COLO668 (cell line): Measurements from ENCODE around the gene OBSCN.
"Not testable (repeated sequence)": the region's sequence is repeated elsewhere in the genome, so short reads cannot be mapped to it uniquely, and the experiment has no call there.

Experiments
- DNase-seq: peaks from one replicate; lab custom pipeline; 2025; ENCODE audit not compliant: unreplicated experiment; lab: John Stamatoyannopoulos, UW

OBSCN gene

DNA sequence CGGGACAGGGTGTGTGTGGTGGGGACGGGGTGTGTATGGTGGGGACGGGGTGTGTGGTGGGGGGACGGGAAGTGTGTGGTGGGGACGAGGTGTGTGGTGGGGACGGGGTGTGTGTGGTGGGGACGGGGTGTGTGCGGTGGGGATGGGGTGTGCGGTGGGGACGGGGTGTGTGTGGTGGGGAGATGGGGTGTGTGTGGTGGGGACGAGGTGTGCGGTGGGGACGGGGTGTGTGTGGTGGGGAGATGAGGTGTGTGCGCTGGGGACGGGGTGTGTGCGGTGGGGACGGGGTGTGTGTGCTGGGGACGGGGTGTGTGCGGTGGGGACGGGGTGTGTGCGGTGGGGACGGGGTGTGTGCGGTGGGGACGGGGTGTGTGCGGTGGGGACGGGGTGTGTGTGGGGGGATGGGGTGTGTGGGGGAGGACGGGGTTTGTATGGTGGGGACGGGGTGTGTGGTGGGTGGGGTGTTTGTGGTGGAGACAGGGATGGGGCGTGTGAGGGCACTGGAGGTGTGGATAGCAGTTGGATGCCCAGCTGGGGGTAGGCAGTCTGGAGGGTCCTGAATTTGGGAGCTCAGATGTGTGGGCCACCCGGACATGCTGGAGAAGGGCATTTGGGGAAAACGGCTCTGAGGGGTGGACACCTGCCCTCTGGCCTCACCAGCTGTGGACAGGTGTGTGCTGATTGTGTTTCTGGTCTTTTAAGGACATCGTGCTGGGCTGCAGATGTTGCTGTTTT lies 25.4 kb upstream of the OBSCN start:
- DNase-seq, result no peak

DNA sequence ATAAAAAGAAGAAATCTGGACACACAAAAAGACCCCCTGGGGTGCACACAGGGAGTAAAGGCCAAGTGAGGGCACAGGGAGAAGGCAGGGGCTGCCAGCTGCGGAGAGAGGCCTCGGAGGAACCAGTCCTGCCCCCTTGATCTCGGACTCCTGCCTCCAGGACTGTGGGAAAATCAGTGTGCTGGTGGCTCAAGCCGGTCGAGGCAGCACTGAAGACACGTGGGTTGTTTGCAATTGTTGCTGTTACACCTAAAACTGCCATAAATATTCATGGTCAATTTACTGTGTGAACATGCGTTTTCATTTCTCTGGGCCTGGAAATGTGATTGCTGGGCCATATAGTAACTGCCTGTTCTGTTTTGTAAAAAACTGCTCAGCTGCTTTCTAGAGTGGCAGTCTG lies 23.7 kb upstream of the OBSCN start:
- no peak for DNase-seq

DNA sequence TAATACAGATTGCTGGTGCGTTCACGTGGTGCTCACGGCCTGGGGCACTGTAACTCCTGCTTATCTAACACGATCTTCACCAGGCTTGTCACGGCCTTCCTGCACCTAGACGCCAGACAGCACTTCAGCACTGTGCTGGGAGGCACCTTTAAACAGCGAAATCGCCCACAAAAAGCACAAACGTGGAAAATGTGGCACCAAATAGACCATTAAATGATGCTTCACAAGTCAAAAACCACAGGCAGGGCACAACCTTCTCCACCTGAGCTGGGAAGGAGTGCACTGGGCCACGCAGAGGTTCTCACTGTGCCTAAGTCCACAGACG lies 22.2 kb upstream of the OBSCN start:
- DNase-seq, result no peak

DNA sequence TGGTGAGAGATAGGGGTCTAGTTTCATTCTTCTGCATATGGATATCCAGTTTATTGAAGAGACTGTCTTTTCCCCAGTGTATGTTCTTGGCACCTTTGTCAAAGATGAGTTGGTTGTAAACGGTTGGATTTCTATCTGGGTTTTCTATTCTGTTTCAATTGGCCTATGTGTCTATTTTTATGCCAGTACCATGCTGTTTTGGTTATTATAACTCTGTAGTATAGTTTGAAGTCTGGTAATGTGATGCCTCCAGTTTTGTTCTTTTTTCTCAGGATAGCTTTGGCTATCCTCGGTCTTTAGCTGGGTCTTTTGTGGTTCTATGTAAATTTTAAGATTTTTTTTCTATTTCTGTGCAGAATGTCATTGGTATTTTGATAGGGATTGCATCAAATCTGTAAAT lies 19.6 kb upstream of the OBSCN start:
- not testable (repeated sequence) for DNase-seq

DNA sequence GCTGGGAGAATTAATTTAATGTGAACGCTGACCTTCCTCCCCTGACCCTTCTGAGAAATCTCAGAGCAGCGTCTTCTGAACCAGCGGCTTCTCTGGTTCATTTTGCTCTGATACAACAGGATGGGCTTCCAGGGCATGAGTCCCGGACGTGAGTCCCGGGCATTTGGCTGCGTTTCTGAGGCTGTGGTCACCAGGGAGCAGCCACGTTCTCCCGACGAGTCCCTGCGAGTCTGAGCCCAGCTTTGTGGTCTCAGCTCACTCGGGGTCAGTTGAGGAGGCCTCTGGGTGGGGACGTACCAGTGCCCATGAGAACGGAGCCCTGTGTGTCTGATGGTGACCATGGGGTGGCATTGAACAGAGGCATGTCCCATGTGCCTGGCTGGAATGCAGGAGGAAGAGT lies 17.7 kb upstream of the OBSCN start:
- DNase-seq, result no peak

DNA sequence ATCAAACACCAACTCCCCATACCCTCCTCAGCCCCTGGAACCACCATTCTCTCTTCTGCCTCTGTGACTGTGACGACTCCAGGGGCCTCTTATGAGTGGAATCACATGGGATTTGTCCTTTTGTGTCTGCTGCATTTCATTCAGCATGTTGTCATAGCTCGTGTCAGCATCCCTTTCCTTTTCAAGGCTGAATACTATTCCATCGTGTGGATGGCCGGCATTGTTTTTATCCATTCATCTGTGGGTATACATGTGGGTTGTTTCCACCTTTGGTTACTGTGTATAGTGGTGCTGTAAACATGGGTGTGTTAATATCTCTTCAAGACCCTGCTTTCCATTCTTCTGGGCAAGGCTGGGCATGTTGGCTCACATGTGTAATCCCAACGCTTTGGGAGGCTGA lies 17.1 kb upstream of the OBSCN start:
- DNase-seq, result no peak

DNA sequence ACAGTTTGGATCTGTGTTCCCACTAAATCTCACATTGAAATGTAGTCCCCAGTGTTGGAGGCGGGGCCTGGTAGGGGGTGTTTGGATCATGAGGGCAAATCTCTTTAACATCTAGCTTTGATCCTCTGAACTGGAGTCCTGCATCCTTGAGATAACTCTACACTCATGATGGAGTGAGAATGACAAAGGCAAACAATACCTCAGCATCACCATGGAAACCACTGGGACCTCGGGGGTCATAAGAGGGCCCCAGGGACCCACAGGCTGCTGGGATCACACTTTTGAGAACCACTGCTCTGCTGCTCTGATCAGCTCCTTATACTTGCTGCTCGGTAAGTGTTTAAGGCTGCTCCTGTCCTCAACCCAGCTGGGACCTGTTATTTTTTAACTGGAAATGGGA lies 13.4 kb upstream of the OBSCN start:
- no peak for DNase-seq

DNA sequence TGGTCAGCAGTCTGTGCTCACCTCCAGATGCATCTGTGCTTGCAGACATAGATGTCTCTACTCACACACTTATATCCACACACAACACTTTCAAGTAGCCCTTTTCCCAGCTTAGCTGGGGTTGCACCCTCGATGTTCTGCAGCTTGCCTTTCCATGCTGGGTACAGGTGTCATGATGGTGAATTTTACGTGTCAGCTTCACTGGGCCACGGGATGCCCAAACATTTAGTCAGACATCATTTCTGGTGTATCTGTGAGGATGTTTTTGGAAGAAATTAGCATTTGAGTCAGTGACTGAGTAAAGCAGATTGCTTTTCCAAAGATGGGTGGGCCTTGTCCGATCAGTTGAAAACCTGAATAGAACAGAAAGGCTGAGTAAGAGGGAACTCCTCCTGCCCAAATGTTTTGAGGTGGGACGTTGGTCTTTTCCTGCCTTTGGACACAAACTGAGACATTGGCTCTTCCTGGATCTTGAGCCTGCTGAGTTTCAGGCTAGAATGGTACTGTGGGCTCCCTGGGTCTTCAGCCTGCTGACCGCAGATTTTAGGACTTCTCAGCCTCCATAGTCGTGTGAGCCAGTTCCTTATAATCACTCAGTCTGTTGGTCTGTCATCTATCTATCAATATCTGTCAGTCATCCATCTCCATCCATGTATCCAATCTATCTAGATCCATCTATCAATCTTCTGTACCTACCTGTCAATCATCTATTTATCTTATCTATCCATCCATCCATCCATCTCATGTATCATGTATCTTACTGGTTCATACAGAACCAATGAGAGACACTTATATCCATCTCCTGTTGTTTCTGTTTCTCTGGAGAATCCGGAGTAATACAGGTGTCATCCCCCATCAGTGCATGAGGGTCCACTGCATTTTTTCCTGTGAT lies 12.7 kb upstream of the OBSCN start:
- no peak for DNase-seq

DNA sequence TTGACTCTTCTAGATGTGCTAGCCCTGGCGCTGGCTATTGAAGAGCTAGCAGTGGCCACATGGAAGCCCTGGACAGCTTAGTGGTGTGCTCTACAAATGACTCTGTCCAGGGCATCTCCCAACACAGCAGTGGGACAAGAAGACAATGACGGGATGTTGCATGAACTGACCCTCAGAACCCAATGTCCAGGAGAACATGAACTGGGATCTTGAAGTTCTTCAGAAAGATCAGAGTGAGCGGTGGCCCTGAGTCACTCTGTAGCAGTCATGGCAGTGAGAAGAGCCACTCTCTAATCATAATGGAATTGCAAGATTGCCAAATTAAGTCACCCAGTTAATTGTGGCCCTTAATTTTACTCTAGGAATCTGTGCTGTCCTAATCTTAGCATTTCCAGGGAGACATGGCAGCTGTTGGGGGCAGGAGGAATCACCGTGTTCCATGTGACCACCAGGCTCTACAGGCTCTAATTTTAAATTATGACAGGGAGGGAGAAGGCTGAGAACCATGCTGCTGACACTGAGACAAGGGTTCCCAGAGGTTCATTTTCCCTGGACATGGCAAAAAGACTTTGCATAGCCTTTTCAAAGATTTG lies 10.2 kb upstream of the OBSCN start:
- no peak for DNase-seq

DNA sequence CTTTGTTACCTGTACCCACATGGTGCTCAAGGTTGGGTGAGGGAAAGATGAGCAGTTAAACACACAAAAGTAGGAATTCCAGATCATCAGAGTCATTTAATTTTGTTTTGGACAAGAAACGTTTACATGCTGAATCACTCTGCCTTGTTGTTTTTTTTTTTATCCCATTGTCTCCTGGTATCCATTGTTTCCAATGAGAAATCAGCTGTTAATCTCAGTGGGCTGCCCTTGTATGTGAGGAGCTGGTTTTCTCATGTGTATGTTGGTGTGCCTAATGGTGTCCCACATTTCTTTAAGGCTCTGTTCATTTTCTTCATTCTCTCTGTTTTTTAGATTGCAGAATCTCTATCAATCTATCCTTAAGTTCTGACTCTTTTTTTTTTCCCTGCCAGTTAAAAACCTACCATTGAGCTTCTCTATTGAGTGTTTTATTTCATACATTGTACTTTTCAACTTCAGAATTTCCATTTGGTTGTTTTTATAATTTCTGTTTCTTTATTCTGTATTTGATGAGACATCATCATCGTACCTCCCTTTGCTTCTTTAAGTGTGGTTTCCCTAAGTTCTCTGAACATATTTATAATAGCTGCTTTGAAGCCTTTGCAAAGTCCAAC lies 8.8 kb upstream of the OBSCN start:
- DNase-seq, result no peak

DNA sequence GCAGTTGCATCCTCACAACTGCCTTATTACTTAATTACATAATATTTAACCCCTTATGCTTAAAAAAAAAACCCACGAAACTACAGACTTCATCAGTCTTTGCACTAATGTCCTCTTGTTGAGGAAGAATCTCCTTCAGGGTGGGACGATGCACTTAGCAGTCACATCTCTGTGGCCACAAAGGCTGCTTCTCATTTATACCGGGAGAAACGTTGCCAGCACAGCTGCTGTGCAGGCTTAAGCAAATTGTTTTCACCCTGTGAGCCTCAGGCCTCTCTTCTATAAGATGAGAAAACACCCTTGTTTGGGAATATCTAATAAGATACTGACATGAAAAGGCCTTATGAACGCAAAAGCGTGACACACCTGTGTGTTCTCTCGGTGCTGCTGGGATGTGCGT lies 2.9 kb upstream of the OBSCN start:
- DNase-seq, result no peak

DNA sequence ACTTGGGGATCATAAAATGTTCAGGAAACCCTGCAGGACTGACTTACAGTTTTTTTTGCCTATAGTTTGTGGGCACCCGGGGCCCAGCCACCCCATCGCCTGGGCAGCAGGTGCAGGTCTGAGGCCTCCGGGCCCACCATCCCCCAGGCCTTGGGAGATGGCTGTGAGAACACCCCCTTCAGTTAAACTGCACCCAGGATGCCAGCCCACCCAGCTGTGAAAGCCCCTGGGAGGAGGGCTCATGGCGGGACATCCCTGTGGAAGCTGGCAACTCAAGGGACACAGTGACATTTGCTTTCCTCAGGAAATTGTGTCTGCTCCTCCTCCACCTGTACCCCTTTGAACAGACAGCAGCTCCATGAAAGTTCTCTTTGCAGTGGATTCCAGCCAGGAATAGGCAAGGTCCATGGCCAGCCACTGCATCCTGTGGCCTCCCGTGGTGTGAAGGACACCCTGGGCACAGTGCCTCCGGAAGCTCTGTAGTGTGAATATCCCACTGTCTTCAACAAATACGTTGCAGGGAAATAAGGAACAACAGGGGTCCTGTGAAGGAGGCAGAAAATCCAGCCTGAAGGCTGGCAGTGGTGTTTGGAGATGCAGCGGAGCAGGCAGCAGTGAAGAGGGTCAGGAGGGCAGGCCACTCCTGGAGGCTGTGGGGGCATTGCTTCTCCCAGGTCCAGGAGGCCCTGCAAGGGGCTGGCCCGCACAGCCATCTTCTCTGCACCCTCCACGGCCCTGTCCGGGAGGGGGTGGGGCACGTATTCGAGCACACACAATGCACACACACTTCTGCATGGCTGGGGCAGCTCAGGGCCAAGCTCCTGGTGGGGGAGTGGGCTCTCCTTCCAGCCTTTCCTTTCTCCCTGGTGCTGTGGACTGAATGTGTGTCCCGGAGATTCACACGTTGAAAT lies 2.1 kb upstream of the OBSCN start:
- DNase-seq, result no peak

DNA sequence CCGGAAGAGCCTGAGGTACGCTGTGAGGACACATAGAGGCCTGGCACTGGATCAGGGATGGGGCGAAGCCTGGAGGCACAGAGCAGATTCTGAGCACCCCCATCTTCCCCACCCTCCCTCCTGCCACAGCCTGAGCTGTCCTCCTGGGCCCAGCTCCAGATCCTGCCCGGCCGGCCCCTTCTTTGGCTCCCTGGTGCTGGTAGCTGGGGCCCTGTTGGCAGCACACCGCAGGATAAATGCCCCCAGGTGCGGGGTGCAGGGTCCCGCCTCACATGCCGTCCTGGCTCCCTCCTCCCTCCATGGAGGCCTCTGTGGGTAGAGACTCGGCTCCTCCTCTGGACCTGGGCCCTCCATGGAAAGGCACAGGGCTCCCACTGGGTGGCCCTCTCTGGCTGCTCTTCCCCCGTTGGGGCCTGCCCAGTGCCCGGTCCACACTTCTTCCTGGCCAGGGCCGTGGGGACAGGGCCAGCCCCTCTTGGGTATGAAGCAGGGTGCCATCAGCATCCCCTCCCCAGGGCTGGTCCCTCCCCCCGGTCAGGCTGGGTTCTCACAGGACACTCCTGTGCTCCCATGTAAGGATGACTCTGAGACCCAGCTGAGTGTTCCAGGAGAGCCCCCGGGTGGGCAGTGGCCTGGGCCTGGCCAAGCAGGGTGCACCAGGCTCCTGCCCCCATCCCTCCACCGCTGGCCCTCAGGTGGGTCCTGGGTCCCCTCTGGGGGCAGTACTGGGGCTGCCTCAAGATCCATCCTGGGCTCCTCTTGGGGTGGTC lies 1.1 kb upstream of the OBSCN start:
- DNase-seq, result no peak

DNA sequence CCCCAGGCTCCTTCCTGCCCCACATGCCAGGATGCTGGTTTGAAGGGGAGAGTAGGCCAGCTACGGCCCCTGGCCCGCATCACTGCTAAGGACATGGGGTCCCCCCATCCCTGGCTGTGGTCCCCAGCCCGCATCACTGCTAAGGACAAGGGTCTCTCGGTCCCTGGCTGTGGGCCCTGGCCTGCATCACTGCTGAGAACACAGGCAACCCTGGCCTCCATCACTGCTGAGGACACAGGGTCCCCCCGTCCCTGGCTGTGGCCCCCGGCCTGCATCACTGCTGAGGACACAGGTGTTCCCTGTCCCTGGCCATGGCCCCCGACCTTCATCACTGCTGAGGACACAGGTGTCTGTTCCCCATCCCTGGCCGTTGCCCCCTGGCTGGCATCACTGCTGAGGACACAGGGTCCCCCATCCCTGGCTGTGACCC lies 448 bp upstream of the OBSCN start:
- no peak for DNase-seq

DNA sequence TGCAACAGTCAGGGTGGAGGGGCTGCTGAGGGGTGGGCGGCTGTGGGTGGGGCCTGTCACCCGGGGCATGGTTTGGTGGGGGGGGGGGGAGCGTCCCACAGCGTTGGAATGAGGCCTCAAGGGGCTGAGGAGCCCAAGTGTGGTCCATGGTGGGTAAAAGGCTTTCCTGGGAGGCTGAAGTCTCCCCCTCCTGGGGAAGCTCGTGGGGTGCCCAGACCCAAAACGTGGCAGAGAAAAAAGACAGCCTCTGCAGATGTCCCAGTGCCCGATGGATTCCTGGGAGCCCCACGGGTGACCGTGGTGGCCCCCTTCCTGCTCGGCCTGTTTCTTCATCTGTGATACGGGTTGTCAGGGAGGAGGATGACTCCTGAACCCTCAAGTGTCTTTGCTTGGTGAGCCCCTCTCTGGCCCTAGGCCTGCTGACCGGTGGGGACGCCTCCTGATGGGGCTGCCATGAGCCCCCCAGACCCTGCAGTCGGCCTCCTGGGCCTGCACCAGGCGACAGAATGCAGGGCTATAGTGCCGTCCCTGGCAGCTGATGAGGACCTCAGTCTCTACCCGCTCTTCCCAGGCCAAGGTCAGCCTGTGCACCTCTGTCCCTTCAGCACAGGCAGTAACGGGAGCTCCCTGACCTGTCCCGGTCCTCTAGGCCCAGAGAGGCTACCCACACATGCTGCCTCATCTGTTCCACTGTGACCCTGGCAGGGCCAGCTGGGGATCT lies 1.1 kb downstream of the OBSCN start:
- no peak for DNase-seq

DNA sequence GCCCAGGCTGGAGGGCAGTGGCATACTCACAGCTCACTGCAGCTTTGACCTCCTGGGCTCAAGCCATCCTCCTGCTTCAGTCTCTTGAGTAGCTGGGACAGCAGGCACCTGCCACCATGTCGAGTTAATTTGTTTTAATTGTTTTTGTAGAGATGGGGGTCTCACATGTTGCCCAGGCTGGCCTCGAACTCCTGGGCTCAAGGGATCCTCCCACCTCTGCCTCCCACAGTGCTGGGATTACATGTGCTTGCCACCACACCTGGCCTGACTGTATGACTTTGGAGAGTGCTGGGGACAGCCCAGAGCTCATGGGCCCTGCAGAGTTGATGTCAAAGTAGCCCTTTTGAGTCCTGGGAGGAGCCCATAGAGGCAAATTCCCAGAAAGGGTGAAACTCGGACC lies 1.8 kb downstream of the OBSCN start:
- no peak for DNase-seq

DNA sequence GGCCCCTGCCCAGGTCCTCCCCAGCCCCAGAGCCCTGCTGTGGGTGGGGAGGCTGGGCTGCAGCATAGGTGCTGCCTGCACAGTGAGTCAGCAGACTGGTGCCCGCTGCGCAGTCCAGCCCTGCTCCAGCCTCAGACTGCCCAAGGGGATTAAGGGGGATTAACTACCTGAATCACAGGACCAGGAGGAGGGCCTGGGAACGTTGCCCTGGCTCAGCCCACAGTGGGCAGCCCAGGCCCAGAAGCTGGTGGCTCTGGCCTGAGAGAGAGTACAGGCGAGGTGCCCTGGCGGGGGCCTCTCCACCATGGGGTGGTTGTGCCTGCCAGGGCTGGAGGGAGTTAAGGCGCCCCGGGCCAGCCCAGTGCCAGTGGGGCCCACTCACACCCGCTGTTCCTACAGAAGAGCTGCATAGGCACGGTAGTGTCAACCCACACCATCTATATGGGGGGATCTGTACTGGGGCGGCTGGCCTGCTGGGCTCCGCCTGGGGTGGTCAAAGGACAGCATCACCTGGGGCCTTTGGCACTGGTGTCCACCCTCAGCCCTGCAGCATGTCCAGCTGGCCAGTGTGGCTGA lies 2.3 kb downstream of the OBSCN start:
- DNase-seq, result no peak

DNA sequence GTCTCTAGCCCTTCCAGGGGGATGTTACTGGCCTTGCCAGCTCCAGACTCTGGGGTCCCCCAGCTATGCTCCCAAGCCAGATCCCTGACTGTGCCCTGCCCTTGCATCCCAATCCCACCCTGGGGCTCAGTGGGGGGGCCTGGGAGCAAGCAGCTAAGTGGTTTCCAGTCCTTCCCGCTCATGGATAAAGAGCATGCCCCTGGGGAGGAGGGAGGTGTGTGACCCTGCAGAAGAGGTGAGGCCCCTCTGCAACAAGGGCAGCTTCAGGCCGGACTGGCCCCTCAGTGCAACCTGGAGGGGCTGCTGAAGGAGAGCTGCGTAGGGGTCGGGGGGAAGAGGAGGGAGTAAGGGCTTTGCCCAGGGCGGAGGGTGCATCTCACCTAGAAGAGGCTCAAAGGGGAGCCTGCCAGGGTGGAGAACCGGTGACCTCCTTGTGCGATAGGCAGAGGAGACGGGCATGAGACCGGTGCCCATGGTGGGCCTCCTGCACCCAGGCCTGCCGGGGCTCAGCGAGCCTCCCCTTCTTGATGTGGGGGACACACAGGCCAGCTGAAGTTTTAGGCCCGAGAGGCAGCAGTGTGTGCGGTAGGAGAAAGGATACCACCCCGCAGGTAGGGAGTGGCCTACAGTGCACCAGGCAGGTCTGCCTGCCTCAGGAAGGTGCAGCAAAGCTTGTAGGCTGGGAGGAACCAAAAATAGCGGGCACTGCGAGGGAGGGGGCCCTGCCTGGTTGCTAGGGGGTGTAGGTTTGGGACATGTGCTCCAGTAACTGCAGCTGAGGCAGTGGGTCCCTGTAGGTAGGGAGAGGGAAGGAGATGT lies 3.1 kb downstream of the OBSCN start:
- no peak for DNase-seq
